Common myeloid progenitor, CD34-positive (primary cell): Measurements from ENCODE around the gene NES.

Experiments
- CTCF ChIA-PET: fragments of 350-600 bp; sonication (Branson Sonifier 250); formaldehyde crosslinking; loops from one replicate; lab custom pipeline; 2021; ENCODE audit warnings: antibody characterized with exemption; lab: Charles Lee
- POLR2A ChIA-PET: fragments of 350-600 bp; sonication (Branson Sonifier 250); formaldehyde crosslinking; loops from one replicate; lab custom pipeline; 2021; ENCODE audit warnings: antibody characterized with exemption; lab: Charles Lee
- DNase-seq, 3 donors: peaks; one replicate each; pipeline versions ENCODE4 v3.0.0 to v3.0.0-alpha.2; 2013
- H3K27ac ChIP-seq, 2 experiments: 1 replicate in 1 of 2; 2 replicates in 1 of 2; pipeline ENCODE4 v1.7.0; 2013; ENCODE audit warnings: inconsistent platforms in 2 of 2, low read length in 2 of 2, mild to moderate bottlenecking in 2 of 2, low read depth in 1 of 2, moderate library complexity in 1 of 2; ENCODE audit not compliant: severe bottlenecking in 2 of 2, insufficient read depth in 1 of 2, poor library complexity in 1 of 2
- H3K27me3 ChIP-seq, 5 experiments: replicated peaks in 2 of 5; 1 replicate in 3 of 5; 2 replicates in 2 of 5; pipeline versions ENCODE4 v1.6.1 to v1.7.0; 2013; ENCODE audit warnings: low read length in 4 of 5, mild to moderate bottlenecking in 2 of 5, moderate library complexity in 2 of 5, inconsistent platforms in 1 of 5; ENCODE audit not compliant: insufficient read depth in 5 of 5, control insufficient read depth in 4 of 5
- H3K36me3 ChIP-seq, 4 experiments: 1 replicate in 2 of 4; 2 replicates in 2 of 4; pipeline versions ENCODE4 v1.6.1 to v1.7.0; 2013; ENCODE audit warnings: low read length in 3 of 4, control low read depth in 1 of 4, mild to moderate bottlenecking in 1 of 4; ENCODE audit not compliant: control insufficient read depth in 4 of 4, insufficient read depth in 4 of 4
- H3K4me1 ChIP-seq, 4 experiments: 1 replicate in 3 of 4; 2 replicates in 1 of 4; pipeline versions ENCODE4 v1.6.1 to v1.7.1; 2013; ENCODE audit warnings: low read length in 3 of 4, mild to moderate bottlenecking in 3 of 4, control low read depth in 1 of 4, inconsistent platforms in 1 of 4, moderate library complexity in 1 of 4; ENCODE audit not compliant: control insufficient read depth in 4 of 4, insufficient read depth in 4 of 4; ENCODE audit errors: control extremely low read depth in 1 of 4
- H3K4me3 ChIP-seq, 7 experiments: 1 replicate in 4 of 7; 2 replicates in 3 of 7; pipeline versions ENCODE4 v1.5.1 to v1.7.0; 2013; ENCODE audit warnings: mild to moderate bottlenecking in 7 of 7, low read length in 6 of 7, moderate library complexity in 6 of 7, inconsistent platforms in 2 of 7, low read depth in 2 of 7, control low read depth in 1 of 7; ENCODE audit not compliant: insufficient read depth in 4 of 7, control insufficient read depth in 1 of 7; ENCODE audit errors: extremely low read depth in 1 of 7
- H3K9me3 ChIP-seq, 5 experiments: 1 replicate in 4 of 5; 2 replicates in 1 of 5; pipeline versions ENCODE4 v1.6.1 to v1.7.1; 2013; ENCODE audit warnings: low read length in 4 of 5, mild to moderate bottlenecking in 2 of 5, inconsistent platforms in 1 of 5, low read depth in 1 of 5, moderate library complexity in 1 of 5; ENCODE audit not compliant: control insufficient read depth in 4 of 5, insufficient read depth in 2 of 5; ENCODE audit errors: control extremely low read depth in 1 of 5
- WGBS: methylation state at CpG from one replicate; pipeline ENCODE4 v1.1.5; 2013; ENCODE audit not compliant: insufficient coverage; 5-methylcytosine and 5-hydroxymethylcytosine counted together

NES gene

DNA sequence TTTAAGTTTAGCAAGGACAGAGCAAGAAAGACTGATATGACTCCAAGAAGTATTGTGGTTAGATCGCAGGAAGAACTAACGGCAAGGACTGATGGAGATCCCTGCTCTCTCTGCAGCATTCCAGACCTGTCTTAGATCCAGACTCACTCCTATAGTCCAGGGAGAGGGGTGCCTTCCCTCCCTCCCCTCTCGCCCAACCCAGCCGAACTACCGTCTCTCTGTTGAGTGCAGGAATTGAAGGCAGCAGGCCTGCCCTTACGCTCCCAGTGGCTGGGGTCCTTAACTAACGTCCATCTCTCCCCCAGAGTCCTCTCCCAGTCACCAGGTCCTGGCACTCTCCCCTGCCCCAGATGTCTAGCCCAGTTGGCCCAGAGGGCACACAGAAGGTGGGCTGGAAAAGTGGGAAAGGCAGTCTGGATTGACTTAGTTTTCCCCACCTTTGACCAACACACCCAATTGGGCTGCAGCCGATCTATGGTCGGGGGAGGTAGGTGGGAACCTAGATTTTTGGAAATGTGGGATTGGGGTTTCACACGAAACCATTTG is 27.0 kb upstream of the NES start:
- Histone ChIP-seq H3K36me3 (no peaks in the 10 kb centered on the region), H3K9me3 (no peaks in the 10 kb centered on the region), H3K27me3 (peaks cover 7 to 84% (median 31%) of the 10 kb centered on the region in 5 experiments), H3K27ac (no peak overlapping the region), H3K4me1 (peaks cover 0 to 27% (median 21%) of the 10 kb centered on the region in 4 experiments), H3K4me3 (no peak overlapping the region)
- no peak for DNase-seq
- ChIA-PET POLR2A (interaction anchor here (0.7 kb wide), 1 partner anchor 14 kb away, joined by 3 read pairs; no protein-coding TSS in a partner anchor), CTCF (interaction anchor here (1.0 to 14.1 kb wide), 6 partner anchors 17 to 156 kb away, joined by 3 to 236 read pairs (median 8); partner anchors contain the start of genes NES and NTRK1)
- WGBS = 46% methylated on average over 5 of the region's 10 CpGs

DNA sequence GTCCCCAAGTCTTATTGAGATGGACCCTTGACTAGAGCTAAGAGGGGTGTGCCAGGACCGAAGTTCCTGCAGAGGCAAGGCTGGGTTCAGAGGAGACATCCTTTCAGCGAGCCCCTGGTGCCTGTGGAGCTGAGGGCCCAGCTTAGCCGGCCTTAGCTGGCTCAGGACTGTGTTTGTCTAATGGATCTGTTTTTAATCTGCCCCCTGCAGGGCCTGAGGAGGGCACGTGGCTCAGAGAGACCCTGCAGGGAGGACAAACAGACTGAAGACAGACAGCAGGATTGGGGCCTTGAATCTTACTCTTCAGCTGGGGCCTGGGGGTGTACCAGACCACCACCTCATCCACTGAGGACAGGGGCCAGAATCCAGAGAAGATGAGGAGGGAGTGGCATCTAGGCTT is 26.5 kb upstream of the NES start:
- Histone ChIP-seq H3K9me3 (no peaks in the 10 kb centered on the region), H3K4me1 (peaks cover 0 to 27% (median 21%) of the 10 kb centered on the region in 4 experiments), H3K27me3 (peaks cover 7 to 85% (median 33%) of the 10 kb centered on the region in 5 experiments), H3K27ac (no peak overlapping the region), H3K4me3 (no peak overlapping the region), H3K36me3 (no peaks in the 10 kb centered on the region)
- POLR2A ChIA-PET = no interaction called here
- CTCF ChIA-PET = interaction anchor here (1.0 to 14.1 kb wide), 6 partner anchors 13 to 157 kb away, joined by 3 to 236 read pairs (median 4); partner anchors contain the start of gene NTRK1
- no peak for DNase-seq
- WGBS = 20% methylated on average over 4 of the region's 4 CpGs

DNA sequence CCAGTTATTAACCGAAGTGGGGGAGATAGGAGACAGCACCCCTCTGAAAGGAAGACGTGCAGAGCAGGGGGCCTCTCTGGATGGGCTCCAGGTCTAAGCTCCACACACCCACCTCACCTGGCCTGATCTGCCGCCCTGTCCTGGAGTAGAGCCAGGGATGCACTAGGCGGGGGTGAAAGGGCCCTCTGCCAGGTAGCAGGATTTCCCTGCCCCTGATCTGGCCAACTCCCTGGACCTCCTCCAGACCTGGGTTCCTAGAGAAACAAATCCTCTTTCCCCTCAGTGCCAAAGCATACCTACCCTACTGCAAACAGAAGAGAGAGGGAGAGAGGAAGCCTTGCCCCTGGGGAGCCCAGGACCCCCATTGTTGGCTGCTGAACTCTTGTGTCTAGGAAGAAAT is 26.1 kb upstream of the NES start:
- Histone ChIP-seq H3K4me1 (peaks cover 0 to 27% (median 21%) of the 10 kb centered on the region in 4 experiments), H3K36me3 (no peaks in the 10 kb centered on the region), H3K4me3 (no peak overlapping the region), H3K27me3 (peaks cover 7 to 81% (median 33%) of the 10 kb centered on the region in 5 experiments), H3K27ac (no peak overlapping the region), H3K9me3 (no peaks in the 10 kb centered on the region)
- 84% methylated on average over 4 of the region's 4 CpGs for WGBS
- DNase-seq = no peak
- ChIA-PET POLR2A (no interaction called here), CTCF (interaction anchor here (1.0 to 14.1 kb wide), 5 partner anchors 13 to 157 kb away, joined by 3 to 236 read pairs (median 4); partner anchors contain the start of gene NTRK1)

DNA sequence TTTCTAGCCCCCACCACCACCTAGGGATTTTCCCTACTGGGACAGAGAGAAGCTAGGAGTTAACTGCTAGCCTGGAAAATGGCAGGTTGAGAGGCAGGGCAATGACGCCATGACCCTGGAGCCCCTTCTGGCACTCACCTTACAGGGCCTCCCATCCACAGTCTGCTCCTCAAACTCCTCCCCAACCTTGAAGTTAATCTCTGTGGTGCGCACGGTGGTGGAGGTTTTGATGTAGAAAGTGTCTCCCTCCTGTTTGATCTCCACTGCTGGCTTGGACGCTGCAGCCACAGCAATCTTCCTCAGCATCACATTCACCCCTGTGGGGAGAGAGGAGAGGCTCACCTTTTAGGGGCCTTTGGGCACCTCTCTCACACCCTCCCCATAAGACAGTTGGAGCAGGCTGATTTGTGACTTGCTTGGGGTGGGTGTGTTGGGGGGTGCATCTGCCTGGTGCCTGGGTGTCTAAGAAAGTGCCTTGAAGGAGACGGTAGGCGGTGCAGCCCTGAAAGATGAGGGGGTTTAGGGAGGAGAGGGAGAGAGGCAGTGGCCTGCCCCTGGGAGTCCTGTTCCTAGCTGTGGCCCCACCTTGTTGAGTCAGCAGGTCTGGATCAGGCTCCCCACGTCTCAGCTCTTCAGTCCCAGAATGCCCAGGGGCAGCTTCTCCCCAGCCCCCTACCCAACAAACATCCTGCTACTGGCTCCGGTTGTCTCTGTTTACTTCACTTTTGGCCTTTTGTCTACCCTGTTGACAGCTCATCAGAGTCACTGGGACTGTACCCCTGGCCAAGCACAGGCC is 23.7 kb upstream of the NES start:
- Histone ChIP-seq H3K9me3 (no peaks in the 10 kb centered on the region), H3K4me1 (peaks cover 0 to 16% (median 12%) of the 10 kb centered on the region in 4 experiments), H3K36me3 (no peaks in the 10 kb centered on the region), H3K27ac (no peak overlapping the region), H3K27me3 (peaks cover 7 to 57% (median 30%) of the 10 kb centered on the region in 5 experiments), H3K4me3 (no peak overlapping the region)
- ChIA-PET CTCF (interaction anchor here (0.6 to 14.1 kb wide), 5 partner anchors 9 to 138 kb away, joined by 3 to 236 read pairs (median 5); partner anchors contain the start of genes ISG20L2 and METTL25B), POLR2A (interaction anchor here (0.5 kb wide), 1 partner anchor 85 kb away, joined by 3 read pairs; no protein-coding TSS in a partner anchor)
- 95% methylated on average over 2 of the region's 8 CpGs for WGBS
- DNase-seq = no peak

DNA sequence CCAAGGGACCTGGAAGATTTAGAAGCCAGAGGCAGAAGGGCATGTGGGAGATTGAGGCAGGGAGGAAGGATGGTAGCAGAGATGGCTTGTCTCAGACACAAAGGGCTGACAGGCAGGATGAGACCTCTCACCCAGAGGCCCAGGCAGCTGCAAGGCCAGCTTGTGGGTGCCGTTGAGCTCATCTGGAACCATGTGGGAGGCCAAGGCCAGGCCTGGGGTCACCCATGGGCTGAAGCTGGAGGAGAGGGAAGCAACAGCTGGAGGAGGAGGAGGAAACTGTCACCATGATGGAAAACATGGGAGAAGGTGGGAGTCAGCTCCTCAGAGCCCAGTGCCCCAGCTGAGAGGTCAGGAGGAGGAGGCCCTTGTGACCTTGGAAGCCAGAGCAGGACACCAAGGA is 21.8 kb upstream of the NES start:
- Histone ChIP-seq H3K36me3 (no peaks in the 10 kb centered on the region), H3K9me3 (no peaks in the 10 kb centered on the region), H3K4me3 (no peak overlapping the region), H3K4me1 (peaks cover 0 to 2% (median under 1%) of the 10 kb centered on the region in 4 experiments), H3K27ac (no peak overlapping the region), H3K27me3 (peaks cover 2 to 44% (median 21%) of the 10 kb centered on the region in 5 experiments)
- ChIA-PET CTCF (interaction anchor here (0.8 to 14.1 kb wide), 5 partner anchors 12 to 80 kb away, joined by 3 to 236 read pairs (median 3); partner anchors contain the start of genes HAPLN2, ISG20L2 and METTL25B), POLR2A (no interaction called here)
- no peak for DNase-seq
- WGBS = 100% methylated on average over 1 of the region's 1 CpG

DNA sequence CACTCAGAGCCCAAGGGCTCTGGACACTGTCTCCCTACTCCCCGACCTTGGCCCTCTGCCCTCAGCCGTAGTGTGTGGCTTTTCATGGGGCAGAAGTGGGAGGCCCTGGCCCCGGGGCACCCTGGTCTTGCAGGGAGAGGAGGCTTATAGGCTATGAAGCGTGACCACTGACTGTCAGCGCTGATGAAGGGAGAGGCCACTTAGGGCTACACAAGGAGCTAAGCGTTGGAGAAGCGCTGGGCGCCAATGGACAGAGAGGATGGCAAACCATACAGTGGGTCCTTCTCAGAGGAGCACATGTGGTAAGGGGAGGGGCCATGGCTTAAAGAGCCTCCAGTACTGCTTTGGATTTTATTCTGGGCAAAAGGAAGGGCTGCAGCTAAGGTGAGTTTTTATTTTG is 20.3 kb upstream of the NES start:
- DNase-seq = no peak
- H3K4me3 ChIP-seq = no peak overlapping the region
- ChIA-PET CTCF (interaction anchor here (1.5 to 14.1 kb wide), 4 partner anchors 9 to 38 kb away, joined by 5 to 236 read pairs (median 25); partner anchors contain the start of genes CRABP2, ISG20L2 and METTL25B), POLR2A (no interaction called here)
- no peaks in the 10 kb centered on the region for H3K9me3 ChIP-seq
- H3K36me3 ChIP-seq = no peaks in the 10 kb centered on the region
- no peak overlapping the region for H3K27ac ChIP-seq
- peaks cover 0 to 16% (median 12%) of the 10 kb centered on the region in 4 experiments for H3K4me1 ChIP-seq
- WGBS = 92% methylated on average over 8 of the region's 8 CpGs
- peaks cover 0 to 43% (median 15%) of the 10 kb centered on the region in 5 experiments for H3K27me3 ChIP-seq
